Ishikawa (cell line): ENCODE data around the gene ASTN1.

ENCODE experiments used
- CREB1 ChIP-seq: IDR thresholded peaks from 2 replicates; pipeline ENCODE4 v1.6.1; 2012; ENCODE audit warnings: low read depth
- EP300 ChIP-seq: IDR thresholded peaks from 2 replicates; pipeline ENCODE4 v1.6.1; 2012; ENCODE audit warnings: borderline replicate concordance
- FOXM1 ChIP-seq: IDR thresholded peaks from 2 replicates; pipeline ENCODE4 v1.6.1; 2012; ENCODE audit warnings: low read depth, borderline replicate concordance
- MAX ChIP-seq: IDR thresholded peaks from 2 replicates; pipeline ENCODE4 v1.6.1; 2012
- NFIC ChIP-seq: IDR thresholded peaks from 2 replicates; pipeline ENCODE4 v1.6.1; 2012
- RAD21 ChIP-seq: IDR thresholded peaks from 2 replicates; pipeline ENCODE4 v1.6.1; 2012; ENCODE audit warnings: low read depth
- REST ChIP-seq: IDR thresholded peaks from 2 replicates; pipeline ENCODE4 v1.6.1; 2012; ENCODE audit warnings: low read depth, mild to moderate bottlenecking
- TAF1 ChIP-seq: IDR thresholded peaks from 2 replicates; pipeline ENCODE4 v1.6.1; 2012; ENCODE audit warnings: low read depth, mild to moderate bottlenecking
- TCF12 ChIP-seq: IDR thresholded peaks from 2 replicates; pipeline ENCODE4 v1.6.1; 2012; ENCODE audit warnings: low read depth
- TEAD4 ChIP-seq: IDR thresholded peaks from 2 replicates; pipeline ENCODE4 v1.6.1; 2012
- USF1 ChIP-seq: IDR thresholded peaks from 2 replicates; pipeline ENCODE4 v1.6.1; 2012
- YY1 ChIP-seq: IDR thresholded peaks from 2 replicates; pipeline ENCODE4 v1.6.1; 2012; ENCODE audit warnings: low read depth
- ZBTB7A ChIP-seq: IDR thresholded peaks from 2 replicates; pipeline ENCODE4 v1.6.1; 2012; ENCODE audit warnings: low read depth

- no peak for TF ChIP-seq REST
- TF ChIP-seq NFIC = no peak
- TF ChIP-seq CREB1 = no peak
- no peak for TF ChIP-seq YY1
- no peak for TF ChIP-seq RAD21
- no peak for TF ChIP-seq TAF1
- TF ChIP-seq FOXM1 = no peak
- TF ChIP-seq MAX = no peak
- no peak for TF ChIP-seq USF1
- TF ChIP-seq TCF12 = no peak
- TF ChIP-seq ZBTB7A = no peak
- TF ChIP-seq EP300 = no peak
- no peak for TF ChIP-seq TEAD4
These were observed 260.3 kb downstream of the ASTN1 start for GRCh38 chr1:176904057-176904751.
